ENCODE results near the gene SIRT7.

SIRT7 gene

GRCh38 chr17:81942167-81942553 is 24.2 kb upstream of the SIRT7 start:
- no peak overlapping the region for H3K4me3 Mint-ChIP-seq
- no peak overlapping the region for H3K27ac Mint-ChIP-seq
- H3K27me3 Mint-ChIP-seq, result peaks cover 4% of the 10 kb centered on the region
- peaks cover 5% of the 10 kb centered on the region for H3K4me1 Mint-ChIP-seq
- DNase-seq (no peak), ATAC-seq (no peak)
- H3K36me3 Mint-ChIP-seq (ENCODE audit: low read depth), result no peaks in the 10 kb centered on the region
- no peaks in the 10 kb centered on the region for H3K9me3 Mint-ChIP-seq

DNA sequence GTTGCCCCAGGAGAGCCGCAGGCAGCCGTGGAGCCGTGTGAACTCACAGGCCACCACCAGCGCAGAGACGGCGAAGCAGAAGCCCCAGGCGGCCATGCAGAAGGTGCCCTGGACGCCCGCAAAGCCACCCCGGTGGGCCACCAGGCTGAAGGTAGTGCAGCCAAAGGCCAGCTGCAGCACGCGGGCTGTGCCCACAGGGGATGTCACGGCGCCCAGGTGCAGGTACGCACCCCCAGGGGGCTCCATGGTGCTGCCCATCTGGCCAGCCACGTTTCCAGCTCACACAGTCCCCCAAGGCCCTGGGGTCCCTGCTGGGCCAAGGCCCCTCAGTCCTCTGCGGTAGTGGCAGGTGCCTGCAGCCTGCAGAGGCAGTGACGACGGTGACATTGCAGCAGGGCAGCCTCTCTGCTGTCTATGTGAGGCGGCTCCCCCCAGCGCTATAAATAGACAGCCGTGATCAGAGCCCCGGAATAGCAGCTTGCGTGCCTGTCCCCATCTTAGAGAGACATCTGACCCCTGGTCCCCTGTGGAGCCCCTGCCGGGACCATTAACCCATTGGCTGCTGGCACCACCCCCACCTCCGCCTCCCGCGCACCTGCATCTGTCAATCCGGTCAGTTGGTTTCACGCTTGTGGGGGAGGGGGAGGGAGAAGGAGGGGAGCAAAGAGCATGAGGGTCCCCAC is 23.6 kb upstream of the SIRT7 start:
- no peaks in the 10 kb centered on the region for H3K36me3 Mint-ChIP-seq (ENCODE audit: low read depth)
- H3K4me1 Mint-ChIP-seq, result peaks cover 6% of the 10 kb centered on the region
- H3K27ac Mint-ChIP-seq, result no peak overlapping the region
- DNase-seq (no peak), ATAC-seq (no peak)
- H3K4me3 Mint-ChIP-seq, result no peak overlapping the region
- H3K27me3 Mint-ChIP-seq, result peaks cover 4% of the 10 kb centered on the region
- H3K9me3 Mint-ChIP-seq, result no peaks in the 10 kb centered on the region

- peaks cover 12% of the 10 kb centered on the region for H3K4me1 Mint-ChIP-seq
- DNase-seq (no peak), ATAC-seq (no peak)
- H3K27me3 Mint-ChIP-seq, result peaks cover 4% of the 10 kb centered on the region
- no peak overlapping the region for H3K4me3 Mint-ChIP-seq
- peaks cover 2% of the 10 kb centered on the region for H3K36me3 Mint-ChIP-seq (ENCODE audit: low read depth)
- H3K27ac Mint-ChIP-seq, result no peak overlapping the region
- H3K9me3 Mint-ChIP-seq, result no peaks in the 10 kb centered on the region
These were observed 22.8 kb upstream of the SIRT7 start for GRCh38 chr17:81940538-81941483.

DNA sequence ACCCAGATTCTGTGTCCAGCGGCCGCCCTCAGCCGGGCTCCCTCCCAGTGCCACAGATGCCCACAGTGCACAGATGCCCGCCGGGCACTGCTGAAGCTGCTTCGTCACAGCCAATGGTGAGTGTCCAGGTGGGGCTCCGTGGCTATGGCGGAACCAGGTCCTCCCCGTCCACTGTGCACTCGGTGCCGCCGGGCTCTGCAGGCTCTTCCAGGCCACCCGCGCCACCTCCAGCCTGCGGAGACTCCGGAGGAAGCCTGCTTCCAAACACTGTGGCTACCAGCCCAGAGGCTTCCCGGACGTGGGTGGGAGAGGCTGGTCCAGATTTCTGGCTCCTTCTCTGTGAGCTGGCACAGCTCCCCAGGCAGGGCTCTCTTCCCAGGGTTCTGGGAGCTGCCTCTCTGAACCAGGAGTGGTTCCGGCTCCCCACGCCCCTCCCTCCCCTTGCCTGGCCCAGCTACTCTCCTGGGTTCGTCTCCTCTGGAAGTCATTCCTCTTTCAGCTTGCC is 22.0 kb upstream of the SIRT7 start:
- ATAC-seq (no peak), DNase-seq (no peak)
- H3K27me3 Mint-ChIP-seq, result peaks cover 4% of the 10 kb centered on the region
- H3K36me3 Mint-ChIP-seq (ENCODE audit: low read depth), result peaks cover 5% of the 10 kb centered on the region
- no peak overlapping the region for H3K4me3 Mint-ChIP-seq
- peaks cover 17% of the 10 kb centered on the region for H3K4me1 Mint-ChIP-seq
- no peaks in the 10 kb centered on the region for H3K9me3 Mint-ChIP-seq
- H3K27ac Mint-ChIP-seq, result no peak overlapping the region

DNA sequence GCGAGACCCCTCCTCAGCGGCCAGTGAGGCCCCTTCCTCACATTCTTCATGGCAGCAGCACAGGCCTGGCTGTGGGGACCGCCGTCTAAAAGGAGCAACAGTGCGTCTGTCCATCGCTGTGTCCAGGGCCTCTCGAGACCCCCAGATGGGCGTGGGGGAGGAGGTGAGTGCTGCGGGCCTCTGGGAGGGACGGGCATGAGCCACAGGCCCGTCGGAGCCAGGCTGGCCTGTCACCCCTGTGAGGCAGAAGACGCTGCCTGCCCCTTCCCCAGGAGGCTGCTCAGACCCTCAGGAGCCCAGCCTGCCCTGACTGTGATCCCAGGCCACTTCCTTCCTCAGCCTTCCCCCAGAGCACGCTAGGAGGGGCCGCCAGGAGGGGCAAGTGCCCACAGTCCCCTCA is 21.2 kb upstream of the SIRT7 start:
- Mint-ChIP-seq H3K27ac (no peak overlapping the region), H3K27me3 (peaks cover 4% of the 10 kb centered on the region)

DNA sequence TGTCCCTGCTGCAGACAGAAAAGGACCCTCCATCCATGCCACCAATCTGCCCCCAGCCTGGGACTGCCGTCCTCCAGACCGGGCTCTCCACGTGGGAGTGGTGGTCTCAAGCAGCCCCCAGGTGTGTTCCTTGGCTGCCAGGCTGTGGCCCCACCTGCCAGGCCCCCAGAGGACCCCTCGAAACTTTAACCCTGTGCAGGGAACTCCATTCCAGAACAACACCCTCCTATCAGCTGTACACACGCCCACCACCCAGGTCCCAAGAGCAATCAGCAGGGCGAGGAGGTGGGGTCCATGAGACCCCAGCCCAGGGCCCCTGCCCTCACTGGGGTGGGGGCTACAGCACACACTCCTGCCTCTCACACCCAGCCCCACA is 17.7 kb upstream of the SIRT7 start:
- Mint-ChIP-seq H3K27ac (peak overlapping the region; percentile 59), H3K4me1 (peaks cover 31% of the 10 kb centered on the region), H3K9me3 (no peaks in the 10 kb centered on the region), H3K4me3 (peak overlapping the region; percentile 85), H3K36me3 (ENCODE audit: low read depth) (peaks cover 19% of the 10 kb centered on the region), H3K27me3 (peaks cover 2% of the 10 kb centered on the region)
- ATAC-seq, result no peak
- no peak for DNase-seq

More for the DNA sequence above, 21.2 kb upstream of the SIRT7 start:
- Mint-ChIP-seq H3K9me3 (no peaks in the 10 kb centered on the region), H3K4me3 (no peak overlapping the region), H3K4me1 (peaks cover 18% of the 10 kb centered on the region), H3K36me3 (ENCODE audit: low read depth) (peaks cover 5% of the 10 kb centered on the region)
- DNase-seq, result no peak
- ATAC-seq, result no peak

DNA sequence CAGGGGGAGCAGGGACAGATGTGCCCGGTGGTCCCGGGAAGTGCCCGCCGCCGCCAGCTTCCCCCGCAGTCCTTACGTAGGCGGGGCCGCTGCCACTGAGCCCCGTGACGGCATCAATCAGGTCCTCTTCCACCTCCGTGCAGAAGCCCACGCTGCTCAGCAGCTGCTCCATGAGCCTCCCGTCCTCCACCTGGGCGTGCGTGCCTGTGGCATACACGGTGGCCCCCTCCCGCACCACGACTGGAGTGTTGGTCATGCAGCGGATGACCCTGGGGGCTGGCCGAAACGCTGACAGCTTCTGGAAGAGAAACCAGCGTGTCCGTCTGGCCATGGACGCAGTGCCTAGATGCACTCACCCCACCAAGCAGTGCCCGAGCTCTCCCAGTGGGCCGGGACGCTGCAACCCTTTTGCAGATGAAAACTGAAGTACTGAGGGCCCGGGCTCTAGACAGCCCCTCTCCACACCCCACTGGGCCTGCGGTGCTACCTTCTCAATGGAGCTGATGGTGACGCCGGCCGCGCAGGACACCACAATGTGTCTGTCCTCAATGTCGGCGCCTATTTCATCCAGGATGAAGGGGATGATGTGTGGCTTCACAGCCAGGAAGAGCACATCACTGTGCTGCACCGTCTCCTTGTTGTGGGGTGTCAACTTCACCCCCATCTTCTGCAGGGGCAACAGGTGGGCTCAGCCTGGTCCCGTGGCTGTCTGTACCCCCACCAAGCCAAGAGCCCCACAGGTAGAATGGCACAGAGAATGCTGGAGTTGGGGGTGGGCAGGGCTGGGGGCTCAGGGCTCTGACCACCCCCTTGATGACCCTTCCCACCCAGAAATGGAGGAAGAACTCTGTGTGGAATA is 17.1 kb upstream of the SIRT7 start:
- no peak overlapping the region for H3K27ac Mint-ChIP-seq
- H3K9me3 Mint-ChIP-seq, result no peaks in the 10 kb centered on the region
- ATAC-seq (no peak), DNase-seq (no peak)
- H3K4me1 Mint-ChIP-seq, result peaks cover 34% of the 10 kb centered on the region
- H3K36me3 Mint-ChIP-seq (ENCODE audit: low read depth), result peaks cover 19% of the 10 kb centered on the region
- H3K27me3 Mint-ChIP-seq, result no peaks in the 10 kb centered on the region
- H3K4me3 Mint-ChIP-seq, result peak overlapping the region; percentile 85

GRCh38 chr17:81934098-81934757 is 16.3 kb upstream of the SIRT7 start:
- ATAC-seq (no peak), DNase-seq (no peak)
- Mint-ChIP-seq H3K4me1 (peaks cover 34% of the 10 kb centered on the region), H3K36me3 (ENCODE audit: low read depth) (peaks cover 19% of the 10 kb centered on the region), H3K4me3 (no peak overlapping the region), H3K27me3 (peaks cover 2% of the 10 kb centered on the region), H3K27ac (peak overlapping the region; percentile 39), H3K9me3 (no peaks in the 10 kb centered on the region)

- H3K4me1 Mint-ChIP-seq, result peaks cover 37% of the 10 kb centered on the region
- ATAC-seq, result no peak
- peaks cover 19% of the 10 kb centered on the region for H3K36me3 Mint-ChIP-seq (ENCODE audit: low read depth)
- H3K4me3 Mint-ChIP-seq, result no peak overlapping the region
- no peaks in the 10 kb centered on the region for H3K9me3 Mint-ChIP-seq
- peaks cover 4% of the 10 kb centered on the region for H3K27me3 Mint-ChIP-seq
- no peak for DNase-seq
- no peak overlapping the region for H3K27ac Mint-ChIP-seq
These were observed 15.3 kb upstream of the SIRT7 start for GRCh38 chr17:81933178-81933699.

GRCh38 chr17:81932333-81932983 is 14.5 kb upstream of the SIRT7 start:
- Mint-ChIP-seq H3K9me3 (no peaks in the 10 kb centered on the region), H3K27ac (no peak overlapping the region), H3K36me3 (ENCODE audit: low read depth) (peaks cover 19% of the 10 kb centered on the region), H3K27me3 (peaks cover 4% of the 10 kb centered on the region), H3K4me3 (no peak overlapping the region), H3K4me1 (peaks cover 33% of the 10 kb centered on the region)
- DNase-seq (no peak), ATAC-seq (no peak)

DNA sequence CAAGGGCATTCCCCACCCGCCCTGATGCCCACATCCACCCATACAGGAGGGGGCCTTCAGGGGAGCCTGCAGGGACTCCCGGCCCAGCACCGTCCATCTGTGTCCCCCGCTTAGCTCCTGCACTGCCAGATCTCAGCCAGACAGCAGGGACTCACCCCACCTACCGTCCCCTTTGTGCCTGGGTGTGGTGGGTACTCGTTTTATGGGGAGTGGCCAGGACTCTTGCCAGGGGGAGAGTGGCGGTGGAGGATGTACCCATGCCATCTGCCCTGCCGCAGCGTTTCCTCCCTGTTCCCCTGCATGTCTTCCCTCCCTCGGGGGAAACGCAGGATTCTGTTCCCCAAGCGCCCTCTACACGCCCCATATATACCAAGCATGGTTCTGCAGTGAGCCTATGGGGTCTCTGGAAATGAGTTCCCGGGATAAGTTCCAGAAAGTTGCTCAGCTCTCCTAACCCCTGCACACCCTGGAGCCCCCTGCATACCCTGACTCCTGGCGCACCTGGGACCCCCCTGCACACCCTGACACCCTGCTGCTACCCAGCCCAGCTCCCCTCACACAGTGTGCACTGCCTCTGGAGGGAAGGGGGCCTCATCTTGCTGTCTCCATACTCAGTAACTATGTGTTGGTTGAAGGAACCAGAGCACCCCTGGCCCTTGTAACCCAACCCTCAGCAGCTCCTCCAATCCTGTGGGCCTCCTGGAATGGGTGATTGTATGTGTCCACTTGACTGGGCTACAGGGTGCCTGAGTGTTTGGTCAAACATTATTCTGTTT is 13.8 kb upstream of the SIRT7 start:
- H3K27me3 Mint-ChIP-seq, result peaks cover 4% of the 10 kb centered on the region
- H3K9me3 Mint-ChIP-seq, result no peaks in the 10 kb centered on the region
- H3K4me3 Mint-ChIP-seq, result no peak overlapping the region
- no peak for ATAC-seq
- DNase-seq, result no peak
- peaks cover 19% of the 10 kb centered on the region for H3K36me3 Mint-ChIP-seq (ENCODE audit: low read depth)
- no peak overlapping the region for H3K27ac Mint-ChIP-seq
- H3K4me1 Mint-ChIP-seq, result peaks cover 33% of the 10 kb centered on the region

DNA sequence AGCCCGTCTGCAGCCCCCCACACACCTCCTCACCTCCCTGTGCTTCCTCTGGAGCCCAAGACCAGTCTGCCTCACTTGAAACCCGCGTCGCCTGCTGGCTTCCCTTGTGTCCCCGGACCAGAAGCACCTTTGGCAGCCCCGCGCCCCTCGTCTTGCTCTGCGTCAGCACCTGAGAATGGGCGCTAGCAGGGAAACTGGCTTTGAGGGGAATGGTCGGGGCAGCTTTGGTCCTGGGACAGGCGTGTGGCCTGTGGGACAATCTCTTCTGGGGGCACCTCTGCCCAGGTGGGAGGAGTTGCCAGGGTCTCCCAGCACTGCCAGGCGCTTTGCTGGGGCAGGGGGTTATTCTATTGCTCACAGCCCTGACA is 13.2 kb upstream of the SIRT7 start:
- DNase-seq, result no peak
- no peak overlapping the region for H3K4me3 Mint-ChIP-seq
- H3K36me3 Mint-ChIP-seq (ENCODE audit: low read depth), result peaks cover 19% of the 10 kb centered on the region
- H3K4me1 Mint-ChIP-seq, result peaks cover 35% of the 10 kb centered on the region
- no peak overlapping the region for H3K27ac Mint-ChIP-seq
- H3K27me3 Mint-ChIP-seq, result peaks cover 4% of the 10 kb centered on the region
- no peaks in the 10 kb centered on the region for H3K9me3 Mint-ChIP-seq
- ATAC-seq, result no peak
